Measurements from ENCODE around the gene TBC1D14. TPM values are rescaled to one million over a fixed set of nuclear protein-coding genes. Genes with fewer than 3 reads are reported as not detected.

The TBC1D14 gene
- total and polyA plus RNA-seq, 2 donors from 2014 or later: 44.9 to 77.7 TPM

- peaks cover 0 to 55% (median 30%) of the 10 kb centered on the region in 3 donors for H3K36me3 ChIP-seq (ENCODE audit: control insufficient read depth in 2 of 3, insufficient read depth in 3 of 3, low read length in 3 of 3)
- DNase-seq: no peak
Observed at GRCh38 chr4:6880691-6881090, 28.9 kb upstream of the TBC1D14 start.

GRCh38 chr4:6881908-6882307 lies 27.7 kb upstream of the TBC1D14 start:
- Histone ChIP-seq H3K9me3 (ENCODE audit: control insufficient read depth in 2 of 3, insufficient read depth in 1 of 3, low read length in 3 of 3) (no peaks in the 10 kb centered on the region), H3K4me1 (ENCODE audit: control insufficient read depth in 2 of 3, insufficient read depth in 2 of 3, low read depth in 1 of 3, low read length in 3 of 3) (peaks cover 0 to 13% (median 11%) of the 10 kb centered on the region in 3 donors), H3K27ac (ENCODE audit: low read depth in 2 of 2, low read length in 2 of 2) (no peak overlapping the region), H3K4me3 (ENCODE audit: low read length in 3 of 3) (no peak overlapping the region), H3K9ac (ENCODE audit: low read length in 3 of 3) (no peak overlapping the region), H3K27me3 (ENCODE audit: control insufficient read depth, insufficient read depth, low read length) (no peaks in the 10 kb centered on the region), H3K36me3 (ENCODE audit: control insufficient read depth in 2 of 3, insufficient read depth in 3 of 3, low read length in 3 of 3) (peaks cover 0 to 43% (median 20%) of the 10 kb centered on the region in 3 donors)
- intact Hi-C loops (cut with DNase I): no loop called here
- no peak for FAIRE-seq
- no peak for DNase-seq
- TF ChIP-seq CTCF (IDR thresholded peaks at IDR 0.05; ENCODE audit: borderline replicate concordance, extremely low read depth, insufficient read depth): no peak

More at GRCh38 chr4:6880691-6881090, 28.9 kb upstream of the TBC1D14 start:
- H3K27me3 ChIP-seq (ENCODE audit: control insufficient read depth, insufficient read depth, low read length): no peaks in the 10 kb centered on the region
- no peak overlapping the region for H3K4me3 ChIP-seq (ENCODE audit: low read length in 3 of 3)
- H3K9me3 ChIP-seq (ENCODE audit: control insufficient read depth in 2 of 3, insufficient read depth in 1 of 3, low read length in 3 of 3): no peaks in the 10 kb centered on the region
- no peak overlapping the region for H3K27ac ChIP-seq (ENCODE audit: low read depth in 2 of 2, low read length in 2 of 2)
- no peak for TF ChIP-seq CTCF (IDR thresholded peaks at IDR 0.05; ENCODE audit: borderline replicate concordance, extremely low read depth, insufficient read depth)
- intact Hi-C loops (cut with DNase I): no loop called here
- H3K9ac ChIP-seq (ENCODE audit: low read length in 3 of 3): no peak overlapping the region
- no peak for FAIRE-seq
- H3K4me1 ChIP-seq (ENCODE audit: control insufficient read depth in 2 of 3, insufficient read depth in 2 of 3, low read depth in 1 of 3, low read length in 3 of 3): peaks cover 0 to 5% (median 3%) of the 10 kb centered on the region in 3 donors

- Histone ChIP-seq H3K27me3 (ENCODE audit: control insufficient read depth, insufficient read depth, low read length) (no peaks in the 10 kb centered on the region), H3K4me3 (ENCODE audit: low read length in 3 of 3) (no peak overlapping the region), H3K4me1 (ENCODE audit: control insufficient read depth in 2 of 3, insufficient read depth in 2 of 3, low read depth in 1 of 3, low read length in 3 of 3) (peaks cover 0 to 20% (median 13%) of the 10 kb centered on the region in 3 donors), H3K9ac (ENCODE audit: low read length in 3 of 3) (no peak overlapping the region), H3K27ac (ENCODE audit: low read depth in 2 of 2, low read length in 2 of 2) (no peak overlapping the region), H3K9me3 (ENCODE audit: control insufficient read depth in 2 of 3, insufficient read depth in 1 of 3, low read length in 3 of 3) (no peaks in the 10 kb centered on the region), H3K36me3 (ENCODE audit: control insufficient read depth in 2 of 3, insufficient read depth in 3 of 3, low read length in 3 of 3) (peaks cover 0 to 24% (median 12%) of the 10 kb centered on the region in 3 donors)
- no peak for TF ChIP-seq CTCF (IDR thresholded peaks at IDR 0.05; ENCODE audit: borderline replicate concordance, extremely low read depth, insufficient read depth)
- no peak for DNase-seq
- intact Hi-C loops (cut with DNase I): no loop called here
- FAIRE-seq: no peak
Observed at GRCh38 chr4:6884341-6884870, 25.2 kb upstream of the TBC1D14 start.

Measured in kidney (tissue), 14 donors.